ENCODE measurements around the gene CLEC16A. TPM values are rescaled to one million over a fixed set of nuclear protein-coding genes. Genes with fewer than 3 reads are reported as not detected.

The CLEC16A gene
- total and polyA plus RNA-seq, 2 experiments from 2014 or later, result 9.9 to 24.1 TPM

DNA sequence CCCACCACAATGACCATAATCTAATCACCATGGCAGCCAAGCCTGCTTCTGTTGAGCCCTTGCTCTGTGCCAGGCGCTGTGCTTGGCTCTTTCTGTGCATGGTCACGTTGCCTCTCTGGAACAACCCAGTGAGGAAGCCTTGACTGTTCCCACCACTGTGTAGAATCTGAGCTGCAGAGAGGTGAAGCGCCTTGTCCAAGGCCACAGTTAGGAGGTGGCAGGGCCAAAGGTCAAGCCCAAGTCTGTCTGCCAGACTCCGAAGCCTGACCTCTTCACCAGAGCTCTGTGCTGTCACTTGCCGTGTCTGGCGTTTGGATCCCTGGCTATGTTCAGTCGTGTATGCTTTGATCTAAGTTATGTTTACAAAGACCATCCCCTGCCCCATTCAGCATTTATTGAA lies 10.5 kb downstream of the CLEC16A start (continued):
- TF ChIP-seq ZNF462 (CRISPR knock-in tag; IDR thresholded peaks at IDR 0.05), result no peak
- no peak for TF ChIP-seq EZH2phosphoT487 (IDR thresholded peaks at IDR 0.05; ENCODE audit: unreplicated experiment)
- no peak for TF ChIP-seq EZH2 (IDR thresholded peaks at IDR 0.05; ENCODE audit: low read depth, unreplicated experiment)
- TF ChIP-seq CREB1 (CRISPR knock-in tag; IDR thresholded peaks at IDR 0.05; ENCODE audit: low read depth), result no peak
- TF ChIP-seq, protein P1, sequence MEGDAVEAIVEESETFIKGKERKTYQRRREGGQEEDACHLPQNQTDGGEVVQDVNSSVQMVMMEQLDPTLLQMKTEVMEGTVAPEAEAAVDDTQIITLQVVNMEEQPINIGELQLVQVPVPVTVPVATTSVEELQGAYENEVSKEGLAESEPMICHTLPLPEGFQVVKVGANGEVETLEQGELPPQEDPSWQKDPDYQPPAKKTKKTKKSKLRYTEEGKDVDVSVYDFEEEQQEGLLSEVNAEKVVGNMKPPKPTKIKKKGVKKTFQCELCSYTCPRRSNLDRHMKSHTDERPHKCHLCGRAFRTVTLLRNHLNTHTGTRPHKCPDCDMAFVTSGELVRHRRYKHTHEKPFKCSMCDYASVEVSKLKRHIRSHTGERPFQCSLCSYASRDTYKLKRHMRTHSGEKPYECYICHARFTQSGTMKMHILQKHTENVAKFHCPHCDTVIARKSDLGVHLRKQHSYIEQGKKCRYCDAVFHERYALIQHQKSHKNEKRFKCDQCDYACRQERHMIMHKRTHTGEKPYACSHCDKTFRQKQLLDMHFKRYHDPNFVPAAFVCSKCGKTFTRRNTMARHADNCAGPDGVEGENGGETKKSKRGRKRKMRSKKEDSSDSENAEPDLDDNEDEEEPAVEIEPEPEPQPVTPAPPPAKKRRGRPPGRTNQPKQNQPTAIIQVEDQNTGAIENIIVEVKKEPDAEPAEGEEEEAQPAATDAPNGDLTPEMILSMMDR (conservative IDR thresholded peaks at IDR 0.05; ENCODE audit: low read depth in 2 of 2), result no peak
- TF ChIP-seq ZNF114 (CRISPR knock-in tag; IDR thresholded peaks at IDR 0.05), result no peak

DNA sequence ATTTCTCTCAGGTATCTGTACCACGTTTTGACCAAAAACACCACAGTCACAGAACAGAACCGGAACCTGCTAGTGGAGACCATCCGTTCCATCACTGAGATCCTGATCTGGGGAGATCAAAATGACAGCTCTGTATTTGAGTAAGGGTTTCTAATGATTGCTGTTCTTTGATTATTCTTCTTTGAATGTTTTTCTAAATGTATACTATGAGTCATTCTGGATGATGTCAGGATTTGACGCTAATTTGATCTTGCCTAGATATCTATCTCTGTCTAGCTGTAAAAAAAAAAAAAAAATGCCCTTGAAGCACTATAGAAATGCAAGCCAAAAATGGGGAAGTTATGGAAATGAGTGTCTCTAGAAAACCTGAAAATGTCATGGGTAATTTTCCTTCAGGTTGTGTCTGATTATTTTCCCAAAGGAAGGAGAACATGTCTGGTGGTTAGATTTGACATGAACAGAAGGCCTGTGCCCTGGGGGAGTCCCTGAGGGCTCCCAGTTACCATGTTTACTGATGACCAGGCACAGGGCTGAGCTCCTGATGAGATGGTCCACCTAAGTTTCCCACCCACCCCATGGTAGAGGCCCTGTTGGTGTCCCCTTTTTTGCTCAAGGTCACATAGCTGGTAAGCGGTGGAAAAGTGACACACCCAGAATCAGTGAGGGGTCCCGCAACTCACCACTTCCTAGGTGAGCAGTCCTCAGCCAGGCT lies 13.6 kb downstream of the CLEC16A start:
- Histone ChIP-seq H3F3A (replicated peaks; ENCODE audit: low read depth) (no peaks in the 10 kb centered on the region), H3K4me2 (no peak overlapping the region), H3K27me3 (ENCODE audit: insufficient read depth) (no peaks in the 10 kb centered on the region), H3K9me2 (ENCODE audit: insufficient read depth) (no peaks in the 10 kb centered on the region), H3K36me3 (ENCODE audit: insufficient read depth) (no peaks in the 10 kb centered on the region), H3K4me1 (ENCODE audit: insufficient read depth) (no peaks in the 10 kb centered on the region), H3K4me3 (no peak overlapping the region), H2AFZ (no peak overlapping the region), H3K79me2 (replicated peaks; ENCODE audit: insufficient read depth) (peaks cover 9% of the 10 kb centered on the region; the same call in 1 of the 2 replicates), H4K20me1 (replicated peaks; ENCODE audit: insufficient read depth) (no peaks in the 10 kb centered on the region), H3K27ac (ENCODE audit: low read depth) (no peak overlapping the region)
- H3K27me3 Mint-ChIP-seq (ENCODE audit: insufficient read depth, low read depth, poor library complexity), result no peaks in the 10 kb centered on the region
- no peak for ATAC-seq
- DNase-seq (ENCODE audit: low spot score), result no peak
- no peaks in the 10 kb centered on the region; the same call in none of the 3 replicates for H3K4me1 Mint-ChIP-seq
- no peak overlapping the region for H3K4me3 Mint-ChIP-seq
- H3K36me3 Mint-ChIP-seq (ENCODE audit: low read depth), result peaks cover 6% of the 10 kb centered on the region; the same call in 1 of the 3 replicates
- no peak overlapping the region for H3K27ac Mint-ChIP-seq
- no peaks in the 10 kb centered on the region for H3K9me3 Mint-ChIP-seq
- no peak for TF ChIP-seq ZNF114 (CRISPR knock-in tag; IDR thresholded peaks at IDR 0.05)
- no peak for TF ChIP-seq CREB1 (CRISPR knock-in tag; IDR thresholded peaks at IDR 0.05; ENCODE audit: low read depth)
- no peak for TF ChIP-seq POLR2AphosphoS5 (IDR thresholded peaks at IDR 0.05; ENCODE audit: low read depth)
- TF ChIP-seq, protein P2, sequence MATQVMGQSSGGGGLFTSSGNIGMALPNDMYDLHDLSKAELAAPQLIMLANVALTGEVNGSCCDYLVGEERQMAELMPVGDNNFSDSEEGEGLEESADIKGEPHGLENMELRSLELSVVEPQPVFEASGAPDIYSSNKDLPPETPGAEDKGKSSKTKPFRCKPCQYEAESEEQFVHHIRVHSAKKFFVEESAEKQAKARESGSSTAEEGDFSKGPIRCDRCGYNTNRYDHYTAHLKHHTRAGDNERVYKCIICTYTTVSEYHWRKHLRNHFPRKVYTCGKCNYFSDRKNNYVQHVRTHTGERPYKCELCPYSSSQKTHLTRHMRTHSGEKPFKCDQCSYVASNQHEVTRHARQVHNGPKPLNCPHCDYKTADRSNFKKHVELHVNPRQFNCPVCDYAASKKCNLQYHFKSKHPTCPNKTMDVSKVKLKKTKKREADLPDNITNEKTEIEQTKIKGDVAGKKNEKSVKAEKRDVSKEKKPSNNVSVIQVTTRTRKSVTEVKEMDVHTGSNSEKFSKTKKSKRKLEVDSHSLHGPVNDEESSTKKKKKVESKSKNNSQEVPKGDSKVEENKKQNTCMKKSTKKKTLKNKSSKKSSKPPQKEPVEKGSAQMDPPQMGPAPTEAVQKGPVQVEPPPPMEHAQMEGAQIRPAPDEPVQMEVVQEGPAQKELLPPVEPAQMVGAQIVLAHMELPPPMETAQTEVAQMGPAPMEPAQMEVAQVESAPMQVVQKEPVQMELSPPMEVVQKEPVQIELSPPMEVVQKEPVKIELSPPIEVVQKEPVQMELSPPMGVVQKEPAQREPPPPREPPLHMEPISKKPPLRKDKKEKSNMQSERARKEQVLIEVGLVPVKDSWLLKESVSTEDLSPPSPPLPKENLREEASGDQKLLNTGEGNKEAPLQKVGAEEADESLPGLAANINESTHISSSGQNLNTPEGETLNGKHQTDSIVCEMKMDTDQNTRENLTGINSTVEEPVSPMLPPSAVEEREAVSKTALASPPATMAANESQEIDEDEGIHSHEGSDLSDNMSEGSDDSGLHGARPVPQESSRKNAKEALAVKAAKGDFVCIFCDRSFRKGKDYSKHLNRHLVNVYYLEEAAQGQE (IDR thresholded peaks at IDR 0.05; ENCODE audit: unreplicated experiment), result no peak
- TF ChIP-seq STAT1 (IDR thresholded peaks at IDR 0.05; ENCODE audit: unreplicated experiment), result no peak

Data from GM23338 (cell line).